ENCODE measurements around the gene IRAK2.
A peak's percentile ranks its signal among the peaks of the same experiment; 100 is the strongest.

IRAK2 gene

GRCh38 chr3:10189557-10190354 is 25.0 kb downstream of the IRAK2 start:
- peak; percentile 96 to 98 for DNase-seq

- DNase-seq: peak; percentile 16 to 55
Measured at GRCh38 chr3:10192953-10193691, 28.4 kb downstream of the IRAK2 start.

GRCh38 chr3:10193692-10194327 is 29.1 kb downstream of the IRAK2 start:
- no peak for DNase-seq

- peak; percentile 34 to 45 for DNase-seq
Measured at GRCh38 chr3:10194328-10195071, 29.8 kb downstream of the IRAK2 start.

- DNase-seq: no peak
Measured at GRCh38 chr3:10195366-10196089, 30.8 kb downstream of the IRAK2 start.

GRCh38 chr3:10196389-10197052 is 31.8 kb downstream of the IRAK2 start:
- no peak for DNase-seq

GRCh38 chr3:10198226-10198625 is 33.5 kb downstream of the IRAK2 start:
- no peak for DNase-seq

GRCh38 chr3:10198761-10199649 is 34.3 kb downstream of the IRAK2 start:
- peak in 1 of 2 experiments; percentile 17 for DNase-seq

GRCh38 chr3:10204921-10205320 is 40.2 kb downstream of the IRAK2 start:
- DNase-seq: no peak

GRCh38 chr3:10205451-10206165 is 40.9 kb downstream of the IRAK2 start:
- no peak for DNase-seq

GRCh38 chr3:10206166-10206511 is 41.4 kb downstream of the IRAK2 start:
- no peak for DNase-seq

GRCh38 chr3:10213156-10213792 is 48.6 kb downstream of the IRAK2 start:
- no peak for DNase-seq

- no peak for DNase-seq
Measured at GRCh38 chr3:10215578-10216368, 51.1 kb downstream of the IRAK2 start.

- no peak for DNase-seq
Measured at GRCh38 chr3:10217359-10217758, 52.6 kb downstream of the IRAK2 start.

GRCh38 chr3:10219737-10220136 is 55.0 kb downstream of the IRAK2 start:
- no peak for DNase-seq

- peak; percentile 61 to 62 for DNase-seq
Measured at GRCh38 chr3:10223676-10224639, 59.2 kb downstream of the IRAK2 start.
